Ureter (tissue), 1 donor: Measurements from ENCODE around the gene SMARCB1. TPM values are rescaled to one million over a fixed set of nuclear protein-coding genes. Genes with fewer than 3 reads are reported as not detected.

Experiments used
- DNase-seq: peaks from one replicate; pipeline ENCODE4 v3.0.0-alpha.2; 2020; ENCODE audit warnings: low spot score
- total RNA-seq: library from RNA; stranded (reverse); gene quantifications from one replicate; pipeline ENCODE4 v1.2.4, GENCODE V29; 2023
- donor health status: DM: yes; HTN: yes; CAD: no.

SMARCB1 gene
- total RNA-seq, 1 donor from 2014 or later, result 74.0 TPM

- DNase-seq, result no peak
Observed at GRCh38 chr22:23884140-23884539, 97.4 kb downstream of the SMARCB1 start.

Other genes starting within 250 kb of the SMARCB1 start
- not detected for gene IGLL1, start 206.7 kb upstream of the SMARCB1 start, total RNA-seq
- gene DRICH1, start 154.6 kb upstream of the SMARCB1 start, total RNA-seq, result 2.3 TPM
- gene RGL4, start 96.0 kb upstream of the SMARCB1 start, total RNA-seq, result not detected
- gene ZNF70, start 35.9 kb upstream of the SMARCB1 start, total RNA-seq, result 9.0 TPM
- gene VPREB3, start 32.5 kb upstream of the SMARCB1 start, total RNA-seq, result not detected
- 0.18 TPM for gene C22orf15, start 24.0 kb upstream of the SMARCB1 start, total RNA-seq
- 232 TPM for gene CHCHD10, start 19.0 kb upstream of the SMARCB1 start, total RNA-seq
- 1.5 TPM for gene MMP11, start 14.1 kb upstream of the SMARCB1 start, total RNA-seq
- gene DERL3, start 52.0 kb downstream of the SMARCB1 start, total RNA-seq, result 11.4 TPM
- gene SLC2A11, start 70.9 kb downstream of the SMARCB1 start, total RNA-seq, result 15.0 TPM
- 528 TPM for gene MIF, start 107.4 kb downstream of the SMARCB1 start, total RNA-seq
- gene GSTT2B, start 174.2 kb downstream of the SMARCB1 start, total RNA-seq, result 6.9 TPM
- 6.6 TPM for gene DDTL, start 179.9 kb downstream of the SMARCB1 start, total RNA-seq
- gene DDT, start 187.5 kb downstream of the SMARCB1 start, total RNA-seq, result 129 TPM
- 7.8 TPM for gene GSTT2, start 193.2 kb downstream of the SMARCB1 start, total RNA-seq
- not detected for gene GSTT4, start 218.5 kb downstream of the SMARCB1 start, total RNA-seq
- gene CABIN1, start 224.3 kb downstream of the SMARCB1 start, total RNA-seq, result 117 TPM